Epithelial cell of esophagus (primary cell): ENCODE measurements around the gene GNB2.

ENCODE experiments used
- DNase-seq: peaks from one replicate; pipeline ENCODE4 v3.0.0; 2010; ENCODE audit warnings: low read depth
- H3K4me3 ChIP-seq: 2 replicates; pipeline ENCODE4 v1.5.1; 2011; ENCODE audit warnings: mild to moderate bottlenecking, low read length, control low read depth
- CTCF ChIP-seq: IDR thresholded peaks from 2 replicates; pipeline ENCODE4 v1.5.1; 2011; ENCODE audit warnings: low read depth, mild to moderate bottlenecking, low read length, control low read depth, inconsistent platforms; ENCODE audit not compliant: insufficient read depth; ENCODE audit errors: missing control alignments

GNB2 gene

GRCh38 chr7:100687261-100687660 is 13.7 kb downstream of the GNB2 start:
- no peak for TF ChIP-seq CTCF
- DNase-seq: no peak
- H3K4me3 ChIP-seq: no peak overlapping the region

GRCh38 chr7:100687751-100688300 is 14.3 kb downstream of the GNB2 start:
- no peak for TF ChIP-seq CTCF
- H3K4me3 ChIP-seq: no peak overlapping the region
- DNase-seq: no peak

GRCh38 chr7:100688326-100688860 is 14.9 kb downstream of the GNB2 start:
- no peak for DNase-seq
- no peak for TF ChIP-seq CTCF
- H3K4me3 ChIP-seq: no peak overlapping the region

GRCh38 chr7:100689230-100690135 is 15.9 kb downstream of the GNB2 start:
- peak; percentile 6 for TF ChIP-seq CTCF
- DNase-seq: no peak
- H3K4me3 ChIP-seq: no peak overlapping the region

- peak; percentile 88 for TF ChIP-seq CTCF
- peak; percentile 76 for DNase-seq
- peak overlapping the region; percentile 72 for H3K4me3 ChIP-seq
Measured at GRCh38 chr7:100691676-100692577, 18.4 kb downstream of the GNB2 start.

- no peak for TF ChIP-seq CTCF
- DNase-seq: no peak
- H3K4me3 ChIP-seq: peak overlapping the region; percentile 72
Measured at GRCh38 chr7:100692578-100692961, 19.0 kb downstream of the GNB2 start.
